Thyroid gland (tissue), 4 donors: Measurements from ENCODE around the gene SRSF3.

ENCODE experiments used
- POLR2A ChIP-seq, 2 donors: fragments of 450-650 bp; IDR thresholded peaks; one replicate each; pipeline ENCODE4 v1.6.1; 2017; ENCODE audit warnings: antibody characterized with exemption in 2 of 2, mild to moderate bottlenecking in 2 of 2, moderate library complexity in 1 of 2
- TF ChIP-seq, protein P1 (sequence below), 6 experiments: fragments of 200-600 bp in 3 of 6; fragments of 450-650 bp in 3 of 6; sonication (generic) in 3 of 6; IDR thresholded peaks; one replicate each; pipeline ENCODE4 v1.5.1; 2016 to 2019; ENCODE audit warnings: antibody characterized with exemption in 6 of 6, mild to moderate bottlenecking in 2 of 6, inconsistent platforms in 1 of 6, moderate library complexity in 1 of 6

DNA sequence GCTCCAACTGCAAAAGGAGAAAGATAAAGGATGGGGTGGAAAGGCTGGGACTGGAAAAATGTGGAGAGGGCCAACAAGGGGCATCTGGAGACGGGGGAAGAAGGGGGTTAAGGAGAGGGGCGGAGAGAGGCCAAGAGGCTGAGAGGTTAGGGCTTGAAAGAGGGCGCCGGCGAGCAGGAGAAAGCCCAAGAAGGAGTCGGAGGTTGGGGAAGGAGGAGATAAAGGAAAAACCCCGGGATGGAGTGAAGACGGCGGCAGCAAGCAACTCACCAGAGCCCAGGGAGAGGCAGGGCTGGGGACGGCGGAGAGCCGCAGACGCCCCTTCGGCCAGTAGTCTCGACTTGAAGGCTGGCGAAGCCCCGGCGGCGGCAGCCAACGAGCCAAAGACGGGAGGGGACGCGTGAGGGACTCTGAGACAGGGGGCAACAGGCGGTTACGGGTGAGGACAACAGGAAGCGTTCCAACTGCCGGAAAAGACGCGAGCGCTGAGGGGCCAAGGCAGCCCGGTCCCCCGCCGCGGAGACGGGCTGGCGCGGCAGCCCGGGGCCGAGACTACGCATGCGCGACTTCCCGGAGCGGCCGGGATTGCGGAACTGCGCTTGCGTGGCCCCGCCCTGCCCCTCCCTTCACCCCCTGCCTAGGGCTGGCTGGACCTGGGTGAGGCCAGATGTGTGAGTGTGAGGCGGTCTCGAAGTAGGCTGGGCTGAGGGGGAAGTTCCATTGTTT lies 47.1 kb upstream of the SRSF3 start, which contains the start of gene STK38:
- TF ChIP-seq POLR2A (IDR thresholded peaks at IDR 0.05) = peak; percentile 85 to 97
- TF ChIP-seq, protein P1, sequence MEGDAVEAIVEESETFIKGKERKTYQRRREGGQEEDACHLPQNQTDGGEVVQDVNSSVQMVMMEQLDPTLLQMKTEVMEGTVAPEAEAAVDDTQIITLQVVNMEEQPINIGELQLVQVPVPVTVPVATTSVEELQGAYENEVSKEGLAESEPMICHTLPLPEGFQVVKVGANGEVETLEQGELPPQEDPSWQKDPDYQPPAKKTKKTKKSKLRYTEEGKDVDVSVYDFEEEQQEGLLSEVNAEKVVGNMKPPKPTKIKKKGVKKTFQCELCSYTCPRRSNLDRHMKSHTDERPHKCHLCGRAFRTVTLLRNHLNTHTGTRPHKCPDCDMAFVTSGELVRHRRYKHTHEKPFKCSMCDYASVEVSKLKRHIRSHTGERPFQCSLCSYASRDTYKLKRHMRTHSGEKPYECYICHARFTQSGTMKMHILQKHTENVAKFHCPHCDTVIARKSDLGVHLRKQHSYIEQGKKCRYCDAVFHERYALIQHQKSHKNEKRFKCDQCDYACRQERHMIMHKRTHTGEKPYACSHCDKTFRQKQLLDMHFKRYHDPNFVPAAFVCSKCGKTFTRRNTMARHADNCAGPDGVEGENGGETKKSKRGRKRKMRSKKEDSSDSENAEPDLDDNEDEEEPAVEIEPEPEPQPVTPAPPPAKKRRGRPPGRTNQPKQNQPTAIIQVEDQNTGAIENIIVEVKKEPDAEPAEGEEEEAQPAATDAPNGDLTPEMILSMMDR (IDR thresholded peaks at IDR 0.05) = peak in 1 of 6 experiments; percentile 8
